WTC11 (cell line): Measurements from ENCODE around the gene H2AZ1.

Experiments
- ATF3 ChIP-seq: sonication (generic); formaldehyde crosslinking; conservative IDR thresholded peaks from 2 replicates; pipeline ENCODE4 v1.8.1; 2022; ENCODE audit warnings: mild to moderate bottlenecking, missing genetic modification reagents
- ATF6 ChIP-seq: sonication (generic); formaldehyde crosslinking; IDR thresholded peaks from 2 replicates; pipeline ENCODE4 v1.8.1; 2023; ENCODE audit warnings: mild to moderate bottlenecking, missing genetic modification reagents
- CTCF ChIP-seq: fragments of 200-600 bp; IDR thresholded peaks from 2 replicates; pipeline ENCODE4 v1.8.0; 2022; ENCODE audit warnings: antibody characterized with exemption
- FOXJ3 ChIP-seq: sonication (generic); formaldehyde crosslinking; IDR thresholded peaks from 2 replicates; pipeline ENCODE4 v1.9.0; 2021; ENCODE audit warnings: missing genetic modification reagents, mild to moderate bottlenecking, borderline replicate concordance
- GABPB1 ChIP-seq: sonication (generic); formaldehyde crosslinking; IDR thresholded peaks from 2 replicates; pipeline ENCODE4 v1.8.1; 2023; ENCODE audit warnings: mild to moderate bottlenecking, missing genetic modification reagents
- JUN ChIP-seq: sonication (generic); formaldehyde crosslinking; IDR thresholded peaks from 2 replicates; pipeline ENCODE4 v1.8.0; 2023; ENCODE audit warnings: mild to moderate bottlenecking, missing genetic modification reagents
- MAX ChIP-seq: sonication (generic); formaldehyde crosslinking; IDR thresholded peaks from 2 replicates; pipeline ENCODE4 v1.8.0; 2022; ENCODE audit warnings: mild to moderate bottlenecking, missing genetic modification reagents
- NFE2L1 ChIP-seq: sonication (generic); formaldehyde crosslinking; IDR thresholded peaks from 2 replicates; pipeline ENCODE4 v1.8.1; 2023; ENCODE audit warnings: missing genetic modification reagents
- NFYB ChIP-seq: sonication (generic); formaldehyde crosslinking; conservative IDR thresholded peaks from 2 replicates; pipeline ENCODE4 v1.8.0; 2022; ENCODE audit warnings: low read depth, missing genetic modification reagents
- PREB ChIP-seq: sonication (generic); formaldehyde crosslinking; IDR thresholded peaks from 2 replicates; pipeline ENCODE4 v1.8.1; 2022; ENCODE audit warnings: mild to moderate bottlenecking, missing genetic modification reagents, moderate library complexity, borderline replicate concordance
- USF2 ChIP-seq: sonication (generic); formaldehyde crosslinking; IDR thresholded peaks from 2 replicates; pipeline ENCODE4 v1.8.1; 2023; ENCODE audit warnings: mild to moderate bottlenecking, missing genetic modification reagents, moderate library complexity
- ZNF263 ChIP-seq: sonication (generic); formaldehyde crosslinking; IDR thresholded peaks from 2 replicates; pipeline ENCODE4 v1.8.1; 2022; ENCODE audit warnings: low read depth, mild to moderate bottlenecking, moderate library complexity, missing genetic modification reagents
- ZSCAN18 ChIP-seq: fragments of 250-450 bp; sonication (Bioruptor Pico); IDR thresholded peaks from 2 replicates; pipeline ENCODE4 v2.1.2; 2022; ENCODE audit warnings: mild to moderate bottlenecking, moderate library complexity

- TF ChIP-seq MAX (CRISPR knock-in tag): no peak
- no peak for TF ChIP-seq NFYB (CRISPR knock-in tag)
- no peak for TF ChIP-seq CTCF
- no peak for TF ChIP-seq JUN
- no peak for TF ChIP-seq GABPB1 (CRISPR knock-in tag)
- no peak for TF ChIP-seq USF2
- TF ChIP-seq ATF3 (CRISPR knock-in tag): no peak
- TF ChIP-seq FOXJ3 (CRISPR knock-in tag): no peak
- no peak for TF ChIP-seq ZSCAN18 (CRISPR knock-in tag)
- no peak for TF ChIP-seq PREB (CRISPR knock-in tag)
- no peak for TF ChIP-seq NFE2L1 (CRISPR knock-in tag)
- no peak for TF ChIP-seq ATF6 (CRISPR knock-in tag)
- no peak for TF ChIP-seq ZNF263 (CRISPR knock-in tag)
Measured at GRCh38 chr4:99991741-99992140, 41.7 kb upstream of the H2AZ1 start.
